A549 treated with Mapracorat at 1 μM for 4 hours (cell line): Measurements from ENCODE around the gene FKBP3. TPM values are rescaled to one million over a fixed set of nuclear protein-coding genes. Genes with fewer than 3 reads are reported as not detected.

ENCODE experiments used
- total RNA-seq: library from RNA; stranded (reverse); fragments of 200-300 nt; extraction: Qiagen RNA extraction; gene quantifications from 5 replicates; pipeline ENCODE4 v1.2.3, GENCODE V29; 2022

The FKBP3 gene
- 109 to 149 TPM (median 116 TPM) in 5 replicates for total RNA-seq

DNA sequence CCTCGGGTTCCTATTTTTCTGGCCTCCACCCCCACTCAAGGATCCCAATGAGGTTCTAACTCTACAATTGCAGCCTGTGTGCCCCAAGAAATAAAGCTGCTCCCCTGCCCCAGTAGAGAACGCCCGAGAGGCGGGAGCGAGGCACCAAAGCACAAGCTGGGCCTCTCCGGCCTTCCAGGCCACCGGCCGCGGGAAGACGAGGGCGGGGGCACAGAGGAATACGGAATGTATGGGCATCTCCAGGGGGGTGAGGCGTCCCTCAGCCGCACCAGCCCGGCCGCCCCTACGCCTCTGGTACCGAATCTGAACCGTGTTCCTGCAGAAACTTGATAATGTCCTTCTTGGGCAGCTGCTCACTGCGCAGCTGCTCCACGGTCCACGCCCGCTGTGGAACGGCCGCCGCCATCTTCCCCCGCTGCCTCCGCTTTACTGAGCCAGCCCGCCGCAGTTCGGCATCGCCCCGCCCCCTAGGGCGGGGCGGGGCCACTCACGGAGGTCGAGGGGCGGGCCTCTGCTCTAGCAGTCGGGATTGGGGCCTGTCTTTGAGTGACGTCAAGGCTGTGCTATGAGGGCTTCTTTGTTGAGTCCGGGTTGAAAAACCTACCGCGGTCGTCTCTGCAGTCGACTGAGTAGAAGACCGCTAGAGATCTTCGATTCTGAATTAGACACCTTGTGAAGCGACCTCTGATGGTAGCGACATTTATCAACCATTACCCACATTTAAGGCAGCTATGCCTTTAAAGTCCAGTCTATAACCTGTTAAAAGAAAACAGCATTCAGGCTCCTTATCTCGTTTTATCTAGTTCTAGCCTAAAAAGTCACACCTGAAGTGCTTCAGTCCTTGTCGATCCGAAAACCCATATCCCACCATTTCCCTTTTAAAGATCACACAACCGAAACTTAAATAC lies at the start of gene FKBP3:
Gene FKBP3, minus strand, starts transcription at position 431 of the 908 bp plus-strand sequence. Its CDS starts 25 bp downstream, at position 406.

DNA sequence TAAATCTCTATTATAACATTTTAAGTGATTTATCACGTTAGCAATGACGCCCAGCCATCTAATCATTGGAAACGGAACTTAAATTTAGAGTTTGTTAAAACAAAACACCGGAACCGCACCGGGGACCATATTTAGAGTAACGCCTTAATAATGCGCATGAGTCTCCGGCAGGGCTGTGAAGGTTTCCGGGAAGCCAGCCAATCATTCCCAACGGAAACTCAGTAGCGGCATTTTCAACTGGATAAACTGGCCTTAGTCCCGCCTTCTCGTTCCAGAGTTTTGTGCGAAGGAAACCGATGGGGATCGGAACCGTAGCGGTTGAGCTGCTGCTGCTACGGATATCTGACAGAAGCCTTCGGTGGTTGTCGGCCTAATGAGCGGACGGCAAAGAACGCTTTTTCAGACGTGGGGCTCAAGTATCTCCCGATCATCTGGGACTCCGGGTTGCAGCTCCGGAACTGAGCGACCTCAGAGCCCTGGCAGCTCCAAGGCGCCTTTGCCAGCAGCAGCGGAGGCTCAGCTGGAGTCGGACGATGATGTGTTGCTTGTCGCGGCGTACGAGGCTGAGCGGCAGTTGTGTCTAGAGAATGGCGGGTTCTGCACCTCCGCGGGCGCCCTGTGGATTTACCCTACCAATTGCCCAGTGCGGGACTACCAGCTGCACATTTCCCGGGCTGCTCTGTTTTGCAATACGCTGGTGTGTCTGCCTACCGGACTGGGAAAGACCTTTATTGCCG lies 1.5 kb upstream of the FKBP3 start, which contains the start of gene FANCM:
Gene FANCM, plus strand, starts transcription at position 272 of the 737 bp plus-strand sequence. Its CDS starts 102 bp downstream, at position 374.

DNA sequence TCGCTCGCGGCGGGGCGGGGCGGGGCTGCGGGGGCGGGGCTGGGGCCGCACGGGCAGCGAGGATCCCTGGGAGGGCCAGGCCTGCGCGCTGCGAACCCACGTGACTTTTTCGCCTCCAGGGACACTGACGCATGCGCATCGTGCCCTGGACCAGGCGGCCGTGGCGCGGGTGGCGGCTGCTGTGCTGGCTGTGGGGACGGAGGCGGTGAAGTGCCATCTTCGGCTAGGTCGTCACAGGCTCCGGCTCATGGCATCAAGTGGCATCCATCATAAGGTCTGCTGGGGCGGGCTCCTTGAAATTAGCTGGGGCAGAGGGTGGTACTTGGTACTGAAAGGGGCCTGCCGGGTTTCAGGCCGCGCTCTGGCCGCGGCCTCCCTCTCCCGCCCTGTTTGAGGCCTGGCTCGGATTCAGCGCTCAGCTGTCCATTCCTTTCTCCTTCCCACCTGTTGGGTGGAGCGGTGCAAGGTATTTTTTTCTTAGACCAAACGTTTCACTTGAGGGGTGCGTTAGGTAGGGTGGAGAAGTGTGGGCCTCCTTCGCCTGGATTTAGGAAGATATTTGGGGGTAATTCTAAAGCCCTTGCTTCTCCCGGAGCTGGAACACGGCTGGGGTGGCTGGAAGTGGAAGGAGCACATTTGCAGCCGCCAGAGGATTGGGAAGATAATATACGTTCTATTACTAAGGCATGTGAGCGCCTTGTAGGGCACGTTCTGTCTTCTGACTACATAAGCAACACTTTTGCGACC lies 50.1 kb downstream of the FKBP3 start, which contains the start of gene PRPF39:
Gene PRPF39, plus strand, starts transcription at position 141 of the 747 bp plus-strand sequence. CDS start 11,124 bp downstream, outside the sequence.

Other genes with a start within 250 kb of the FKBP3 start
- 5.1 to 7.3 TPM (median 6.6 TPM) in 5 replicates for gene KLHL28, start 172.5 kb downstream of the FKBP3 start, total RNA-seq
- 7.4 to 10.1 TPM (median 8.6 TPM) in 5 replicates for gene TOGARAM1, start 172.3 kb downstream of the FKBP3 start, total RNA-seq
- gene PRPF39, start 50.4 kb downstream of the FKBP3 start, total RNA-seq = 15.9 to 22.5 TPM (median 19.2 TPM) in 5 replicates
- gene FANCM, start 1.4 kb upstream of the FKBP3 start, total RNA-seq = 4.7 to 5.7 TPM (median 5.4 TPM) in 5 replicates
- 16.0 to 28.8 TPM (median 20.0 TPM) in 5 replicates for gene MIS18BP1, start 118.7 kb upstream of the FKBP3 start, total RNA-seq